Measurements from ENCODE around the gene SHC3. TPM values are rescaled to one million over a fixed set of nuclear protein-coding genes. Genes with fewer than 3 reads are reported as not detected.

SHC3 gene
- total and polyA plus RNA-seq, 2 experiments from 2014 or later, result 1.3 to 2.9 TPM

- Mint-ChIP-seq H3K36me3 (ENCODE audit: low read depth) (peaks cover 11% of the 10 kb centered on the region; the same call in 2 of the 3 replicates), H3K27ac (no peak overlapping the region)
Measured at GRCh38 chr9:89137542-89138462, 40.8 kb downstream of the SHC3 start.

More at GRCh38 chr9:89137542-89138462, 40.8 kb downstream of the SHC3 start:
- peaks cover 4% of the 10 kb centered on the region for H3K4me1 ChIP-seq (ENCODE audit: insufficient read depth)
- ATAC-seq (no peak), DNase-seq (ENCODE audit: low spot score) (no peak)
- H2AFZ ChIP-seq, result no peak overlapping the region
- H3K27me3 ChIP-seq (ENCODE audit: insufficient read depth), result no peaks in the 10 kb centered on the region
- TF ChIP-seq POLR2AphosphoS5 (IDR thresholded peaks at IDR 0.05; ENCODE audit: low read depth) (no peak), NANOG (IDR thresholded peaks at IDR 0.05; ENCODE audit: borderline replicate concordance) (no peak), REST (IDR thresholded peaks at IDR 0.05; ENCODE audit: unreplicated experiment) (no peak), ZNF462 (CRISPR knock-in tag; IDR thresholded peaks at IDR 0.05) (no peak), EZH2phosphoT487 (IDR thresholded peaks at IDR 0.05; ENCODE audit: unreplicated experiment) (no peak), CREB1 (CRISPR knock-in tag; IDR thresholded peaks at IDR 0.05; ENCODE audit: low read depth) (no peak), ZNF331 (CRISPR knock-in tag; IDR thresholded peaks at IDR 0.05; ENCODE audit: low read depth) (no peak), ZNF114 (CRISPR knock-in tag; IDR thresholded peaks at IDR 0.05) (no peak), CTCF (conservative IDR thresholded peaks at IDR 0.05; ENCODE audit: low read depth in 2 of 2) (no peak), EZH2 (IDR thresholded peaks at IDR 0.05; ENCODE audit: low read depth, unreplicated experiment) (no peak), JUNB (IDR thresholded peaks at IDR 0.05; ENCODE audit: unreplicated experiment) (no peak)
- no peaks in the 10 kb centered on the region for H4K20me1 ChIP-seq (replicated peaks; ENCODE audit: insufficient read depth)
- Mint-ChIP-seq H3K9me3 (peaks cover 32% of the 10 kb centered on the region), H3K4me3 (no peak overlapping the region), H3K27me3 (ENCODE audit: insufficient read depth, low read depth, poor library complexity) (peaks cover 2% of the 10 kb centered on the region), H3K4me1 (peaks cover 13% of the 10 kb centered on the region)
- H3K4me3 ChIP-seq, result no peak overlapping the region
- H3K9me2 ChIP-seq (ENCODE audit: insufficient read depth), result no peaks in the 10 kb centered on the region; the same call in 1 of the 2 replicates
- no peaks in the 10 kb centered on the region for H3F3A ChIP-seq (replicated peaks; ENCODE audit: low read depth)
- no peak overlapping the region for H3K27ac ChIP-seq (ENCODE audit: low read depth)
- H3K4me2 ChIP-seq, result no peak overlapping the region
- H3K79me2 ChIP-seq (replicated peaks; ENCODE audit: insufficient read depth), result no peaks in the 10 kb centered on the region
- no peaks in the 10 kb centered on the region; the same call in none of the 2 replicates for H3K36me3 ChIP-seq (ENCODE audit: insufficient read depth)

Data from GM23338 (cell line).